Mammary epithelial cell (primary cell): ENCODE measurements around the gene UNC5A.

Source experiments
- CTCF ChIP-seq, 2 donors: IDR thresholded peaks in 1 of 2; conservative IDR thresholded peaks in 1 of 2; 2 replicates each; pipeline ENCODE4 v1.5.1; 2011 to 2012; ENCODE audit warnings: inconsistent platforms in 2 of 2, low read length in 2 of 2, mild to moderate bottlenecking in 2 of 2, control low read depth in 1 of 2, low read depth in 1 of 2; ENCODE audit not compliant: insufficient read depth in 1 of 2; ENCODE audit errors: extremely low read depth in 1 of 2
- EZH2 ChIP-seq: IDR thresholded peaks from 2 replicates; pipeline ENCODE4 v1.6.1; 2012; ENCODE audit warnings: low read length, inconsistent platforms, borderline replicate concordance

- no peak for TF ChIP-seq CTCF (conservative IDR thresholded peaks at IDR 0.05 in 1 of 2, IDR thresholded peaks at IDR 0.05 in 1 of 2; ENCODE audit: extremely low read depth in 1 of 2, insufficient read depth in 1 of 2, low read depth in 1 of 2, low read length in 2 of 2)
- no peak for TF ChIP-seq EZH2
These were observed 47.5 kb downstream of the UNC5A start for GRCh38 chr5:176857894-176858273.
